Measurements from ENCODE around the gene LCMT1.
"Not testable (repeated sequence)": the region's sequence is repeated elsewhere in the genome, so short reads cannot be mapped to it uniquely, and the experiment has no call there.

Gene LCMT1

DNA sequence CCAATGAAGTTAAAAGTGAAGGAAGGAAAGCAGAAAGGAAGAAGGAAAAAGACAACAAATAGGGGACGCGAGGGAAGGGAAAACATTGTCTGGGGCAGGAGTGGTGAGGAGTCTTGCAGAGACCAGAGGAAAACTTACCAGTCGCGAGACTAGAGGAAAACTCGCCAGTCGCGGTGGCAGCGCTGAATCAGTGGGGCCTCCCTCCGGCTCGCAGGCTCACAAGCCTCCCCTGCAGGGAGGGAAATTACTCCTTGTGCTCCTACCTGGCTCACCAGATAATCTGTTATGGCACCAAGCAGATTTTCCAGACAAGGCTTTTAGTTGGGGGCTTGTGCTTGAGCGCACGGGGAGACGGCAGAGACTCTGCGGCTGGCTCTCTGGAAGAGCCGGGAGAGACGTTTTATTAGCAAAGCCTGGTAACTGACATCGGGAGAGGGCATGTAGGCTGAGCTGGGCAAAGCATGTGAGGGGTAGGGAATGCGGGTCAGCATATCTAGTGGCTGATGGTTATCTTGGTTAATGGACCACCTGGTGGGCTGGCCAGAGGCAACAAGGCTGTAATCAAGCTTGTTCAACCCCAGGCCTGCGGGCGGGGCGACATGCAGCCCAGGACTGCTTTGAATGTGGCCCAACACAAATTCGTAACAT, 37.1 kb downstream of the LCMT1 start:
- no peak for DNase-seq (ENCODE audit: low spot score)

DNA sequence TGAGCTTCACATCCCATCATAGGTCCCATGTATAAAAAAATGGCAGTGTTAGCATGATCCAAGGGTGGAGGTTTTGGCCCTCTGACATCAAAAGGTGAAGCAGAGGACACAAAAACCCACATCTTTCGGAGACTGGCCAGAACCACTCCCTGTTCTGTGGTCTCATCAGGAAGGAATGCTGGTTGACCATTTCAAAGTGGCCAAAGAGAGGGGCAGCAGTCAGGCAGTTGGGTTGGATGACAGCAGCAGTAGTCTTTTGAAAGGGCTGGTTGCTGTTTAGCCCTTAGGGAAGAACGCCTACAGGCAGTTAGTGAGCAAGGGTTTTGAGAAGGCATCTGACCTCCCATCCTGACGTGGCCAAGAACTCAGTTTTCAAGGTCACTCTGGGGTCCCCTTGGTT, 40.5 kb downstream of the LCMT1 start:
- peak; percentile 50 for DNase-seq (ENCODE audit: low spot score)

DNA sequence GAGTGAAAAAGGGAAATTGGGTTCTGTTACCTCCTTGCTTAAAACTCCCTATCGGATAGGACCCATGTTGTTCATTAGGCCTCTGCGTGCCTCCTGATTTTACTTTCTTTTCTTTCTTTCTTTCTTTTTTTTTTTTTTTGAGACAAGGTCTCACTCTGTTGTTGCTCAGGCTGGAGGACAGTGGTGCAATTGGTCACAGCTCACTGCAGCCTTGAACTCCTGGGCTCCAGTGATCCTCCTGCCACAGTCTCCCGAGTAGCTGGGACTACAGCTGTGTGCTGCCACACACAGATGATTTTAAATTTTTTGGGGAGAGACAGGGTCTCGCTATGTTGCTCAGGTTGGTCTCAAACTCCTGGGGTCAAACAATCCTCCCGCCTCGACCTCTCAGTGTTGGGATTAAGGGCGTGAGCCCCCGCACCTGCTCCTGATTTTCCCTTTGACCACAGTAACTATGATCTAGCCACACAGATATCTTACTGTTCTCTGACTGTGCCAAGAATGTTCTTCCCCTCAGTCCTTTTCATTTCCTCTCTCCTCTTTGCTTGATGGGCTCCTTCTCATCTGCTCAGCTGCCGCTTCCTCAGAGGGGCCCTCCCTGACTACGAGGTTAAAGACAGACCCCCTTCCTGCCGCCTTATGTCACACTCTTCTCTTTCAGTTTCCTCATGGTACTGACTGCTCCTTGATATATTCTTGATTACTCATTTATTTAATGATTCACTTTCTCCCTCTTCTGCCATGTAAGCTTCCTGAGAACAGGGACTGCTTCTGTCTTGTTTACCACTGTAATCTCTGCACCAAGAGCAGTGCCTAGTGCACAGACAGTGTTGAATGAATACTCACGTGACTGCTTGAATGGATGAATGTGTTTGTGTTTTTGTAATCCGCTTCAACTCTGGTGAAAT, 44.3 kb downstream of the LCMT1 start:
- no peak for DNase-seq (ENCODE audit: low spot score)

DNA sequence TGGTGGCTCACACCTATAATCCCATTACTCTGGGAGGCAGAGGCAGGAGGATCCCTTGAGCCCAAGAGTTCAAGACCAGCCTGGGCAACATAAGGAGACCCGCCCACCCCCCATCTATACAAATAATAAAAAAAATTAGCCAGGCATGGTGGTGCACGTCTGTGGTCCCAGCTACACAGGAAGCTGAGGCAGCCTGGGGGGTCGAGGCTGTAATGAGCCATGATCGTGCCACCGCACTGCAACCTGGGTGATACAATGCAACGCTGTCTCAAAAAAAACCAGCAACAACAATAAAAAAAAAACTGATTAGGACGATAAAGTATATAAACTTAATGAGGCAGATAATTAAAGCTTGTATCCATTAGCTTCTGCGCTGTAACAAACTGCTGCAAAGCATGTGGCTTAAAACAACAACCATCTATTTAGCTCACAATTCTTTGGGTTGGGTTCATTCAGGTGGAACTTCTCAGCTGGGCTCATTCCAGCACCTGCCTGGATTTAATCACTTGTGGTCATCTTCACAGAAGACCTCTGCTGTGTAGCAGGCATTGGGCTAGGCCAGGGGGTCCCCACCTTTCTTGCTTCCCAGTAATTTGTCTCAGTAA, 45.8 kb downstream of the LCMT1 start:
- DNase-seq (ENCODE audit: low spot score): no peak

DNA sequence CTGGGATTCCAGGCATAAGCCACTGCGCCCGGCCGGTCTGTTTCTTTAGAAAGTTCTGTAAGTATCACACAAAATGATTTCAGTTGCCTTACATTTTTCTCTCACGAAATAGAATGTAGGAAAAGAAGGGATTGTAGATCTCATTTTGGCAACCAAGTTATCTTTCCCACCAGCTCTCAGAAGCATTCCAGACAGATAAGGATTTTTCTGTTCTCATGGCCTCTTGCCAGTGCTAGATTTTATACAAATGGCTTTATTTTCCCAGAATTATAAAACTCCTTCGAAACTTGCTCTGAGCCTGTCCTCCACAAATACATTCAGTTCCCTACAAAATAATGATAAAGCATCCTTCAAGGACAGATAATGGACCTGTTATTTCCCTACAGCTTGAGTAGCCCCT, 46.9 kb downstream of the LCMT1 start:
- DNase-seq (ENCODE audit: low spot score): no peak

DNA sequence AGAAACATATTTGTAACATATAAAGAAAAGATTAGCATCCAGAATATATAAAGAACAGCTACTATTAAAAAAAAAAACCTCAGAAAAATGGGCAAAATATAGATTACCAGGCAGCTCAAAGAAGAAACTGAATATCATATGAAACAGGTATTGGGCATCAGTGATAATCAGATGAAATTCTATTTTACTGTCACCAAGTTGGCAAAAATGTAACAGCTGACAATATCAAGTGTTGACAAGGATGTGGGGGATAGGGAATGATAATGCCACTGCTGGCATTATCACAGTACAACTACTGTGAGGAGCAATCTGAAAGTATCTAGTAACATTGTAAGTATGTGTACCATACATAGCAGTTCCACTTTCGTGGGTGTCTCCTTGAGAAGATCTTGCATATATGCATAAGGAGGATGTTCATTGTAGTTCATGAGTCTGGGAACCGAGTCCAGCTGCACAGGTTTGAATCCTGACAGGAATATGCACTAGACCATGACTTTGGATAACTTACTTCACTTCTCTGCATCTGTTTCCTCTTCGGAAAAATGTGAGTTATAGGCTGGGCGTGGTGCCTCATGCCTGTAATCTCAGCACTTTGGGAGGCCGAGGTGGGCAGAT, 50.3 kb downstream of the LCMT1 start:
- DNase-seq (ENCODE audit: low spot score): no peak

DNA sequence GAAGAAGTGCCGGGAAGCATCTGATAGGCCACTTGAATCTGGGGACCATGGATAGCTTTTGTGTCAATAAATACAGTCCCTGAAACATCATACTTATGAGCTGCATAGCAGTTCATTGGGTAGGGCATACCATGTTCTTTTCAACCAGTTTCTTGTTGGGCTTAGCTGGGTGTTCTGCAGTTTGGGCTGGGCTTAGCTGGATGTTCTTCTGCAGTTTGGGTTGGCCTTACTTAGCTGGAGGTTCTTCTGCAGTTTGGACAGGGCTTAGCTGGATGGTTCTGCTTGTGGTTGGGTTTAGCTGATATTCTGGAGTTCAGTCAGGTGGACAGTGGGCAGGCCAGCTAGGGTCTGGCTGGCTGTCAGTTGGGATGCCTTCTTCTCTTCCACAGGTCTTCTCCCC, 52.1 kb downstream of the LCMT1 start:
- no peak for DNase-seq (ENCODE audit: low spot score)

DNA sequence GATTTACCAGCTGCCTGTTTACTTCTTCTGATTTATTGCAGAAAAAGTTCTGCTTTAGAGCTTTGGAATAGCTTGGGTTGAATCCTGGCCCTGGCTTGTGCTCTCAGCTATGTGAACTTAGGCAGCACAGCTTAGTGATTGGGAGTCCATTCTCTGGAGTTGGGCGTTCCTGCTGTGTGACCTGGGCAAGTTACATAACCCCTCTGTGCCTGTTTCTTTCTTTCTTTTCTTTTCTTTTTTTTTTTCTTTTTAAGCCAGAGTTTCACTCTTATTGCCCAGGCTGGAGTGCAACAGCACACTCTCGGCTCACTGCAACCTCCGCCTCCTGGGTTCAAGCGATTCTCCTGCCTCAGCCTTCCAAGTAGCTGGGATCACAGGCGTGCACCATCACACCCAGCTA, 53.7 kb downstream of the LCMT1 start:
- DNase-seq (ENCODE audit: low spot score): no peak

DNA sequence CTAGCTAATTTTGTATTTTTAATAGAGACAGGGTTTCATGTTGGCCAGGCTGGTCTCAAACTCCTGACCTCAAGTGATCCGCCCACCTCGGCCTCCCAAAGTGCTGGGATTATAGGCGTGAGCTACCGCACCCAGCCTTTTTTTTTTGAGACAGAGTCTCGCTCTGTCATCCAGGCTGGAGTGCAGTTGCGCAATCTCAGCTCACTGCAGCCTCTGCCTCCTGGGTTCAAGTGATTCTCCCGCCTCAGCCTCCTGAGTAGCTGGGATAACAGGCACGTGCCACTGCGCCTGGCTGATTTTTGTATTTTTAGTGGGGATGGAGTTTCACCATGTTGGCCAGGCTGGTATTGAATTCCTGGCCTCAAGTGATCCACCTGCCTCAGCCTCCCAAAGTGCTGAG, 56.4 kb downstream of the LCMT1 start:
- not testable (repeated sequence) for DNase-seq (ENCODE audit: low spot score)

DNA sequence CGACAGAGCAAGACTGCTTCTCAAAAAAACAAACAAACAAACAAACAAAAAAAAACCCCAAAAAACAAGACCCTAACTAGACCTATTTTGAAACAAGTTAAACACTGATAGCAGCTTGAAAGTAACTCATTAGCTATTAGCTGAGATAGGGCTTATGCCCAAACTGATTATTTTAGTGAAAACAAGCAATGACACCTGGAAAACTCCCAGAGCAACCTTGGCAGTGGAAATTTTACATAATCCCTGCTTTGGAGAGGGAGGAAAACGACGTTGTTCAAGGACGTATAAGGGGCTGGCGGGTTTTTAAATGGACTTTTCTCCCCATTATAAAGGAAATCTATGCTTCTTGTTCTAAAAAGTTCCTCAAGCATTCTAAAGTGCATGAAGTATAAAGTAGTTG, 59.8 kb downstream of the LCMT1 start:
- no peak for DNase-seq (ENCODE audit: low spot score)

DNA sequence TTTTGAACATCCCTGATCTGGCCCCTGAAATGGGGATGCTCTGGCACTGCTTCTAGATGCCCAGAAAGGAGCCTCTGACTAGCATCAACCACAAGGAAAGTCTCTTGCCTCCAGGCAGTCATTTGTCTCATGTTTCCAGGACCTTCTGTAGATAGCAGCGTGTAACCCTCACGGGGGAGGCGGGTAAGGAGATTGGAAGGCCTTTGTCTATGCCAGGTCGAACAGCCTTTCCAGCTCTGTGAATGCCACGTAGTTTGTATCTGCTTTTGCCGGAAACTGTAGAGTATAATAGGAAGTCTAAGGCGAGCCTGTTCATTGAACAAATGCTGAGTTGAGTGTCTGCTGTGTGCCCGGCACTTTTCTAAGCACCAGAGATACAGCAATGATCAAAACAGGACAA, 61.3 kb downstream of the LCMT1 start:
- no peak for DNase-seq (ENCODE audit: low spot score)

DNA sequence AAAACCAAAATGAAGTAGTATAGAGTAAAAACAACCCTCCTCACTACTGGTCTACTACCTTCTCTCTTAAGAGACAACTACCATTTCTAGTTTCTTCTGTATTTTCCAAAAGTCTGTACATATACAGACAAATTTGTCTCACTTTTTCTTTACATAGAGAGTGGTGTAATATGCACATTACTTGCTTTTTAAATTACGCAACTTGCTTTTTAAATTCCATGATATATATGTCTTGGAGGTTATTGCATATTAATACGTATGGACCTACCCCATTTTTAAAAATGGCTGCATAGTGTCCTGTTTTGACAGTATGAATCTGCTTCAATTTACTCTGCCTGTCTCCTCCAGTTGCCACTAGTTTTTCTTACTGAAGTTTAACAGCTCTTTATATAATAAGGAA, 62.7 kb downstream of the LCMT1 start:
- DNase-seq (ENCODE audit: low spot score): no peak

DNA sequence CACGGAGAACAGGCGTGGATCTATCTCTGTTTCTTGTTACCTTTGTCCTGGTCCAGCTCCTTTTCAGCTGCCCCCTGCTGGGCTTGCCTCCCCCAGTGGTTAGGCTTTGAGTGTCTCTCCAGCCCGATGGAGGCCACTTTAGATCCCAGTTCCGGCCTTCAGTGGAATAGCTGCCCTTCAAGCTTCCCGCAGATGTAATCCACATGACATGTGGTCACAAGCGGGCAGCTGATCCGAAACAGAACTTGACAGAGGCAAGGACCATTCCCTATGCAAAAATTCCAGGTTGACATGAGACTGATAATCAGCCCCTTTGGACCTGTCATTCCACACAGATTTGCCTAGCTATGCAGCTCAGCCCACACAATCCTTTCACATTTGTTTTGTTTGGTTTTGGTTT, 64.6 kb downstream of the LCMT1 start:
- no peak for DNase-seq (ENCODE audit: low spot score)

DNA sequence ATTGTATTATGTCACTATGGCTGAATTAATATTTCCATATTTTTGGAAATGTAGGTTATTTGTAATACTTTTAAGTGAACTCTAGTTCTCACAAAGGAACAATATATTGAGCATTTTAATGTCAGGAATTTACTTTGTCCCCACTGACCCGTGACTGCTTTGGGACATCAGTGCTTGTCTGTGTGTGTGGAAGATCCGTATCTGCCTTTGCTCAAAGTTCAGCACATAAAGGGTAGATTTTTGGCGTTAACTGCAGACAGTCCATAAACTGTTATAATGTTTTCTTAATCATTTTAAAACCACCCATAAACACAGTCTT, 65.9 kb downstream of the LCMT1 start:
- DNase-seq (ENCODE audit: low spot score): no peak

DNA sequence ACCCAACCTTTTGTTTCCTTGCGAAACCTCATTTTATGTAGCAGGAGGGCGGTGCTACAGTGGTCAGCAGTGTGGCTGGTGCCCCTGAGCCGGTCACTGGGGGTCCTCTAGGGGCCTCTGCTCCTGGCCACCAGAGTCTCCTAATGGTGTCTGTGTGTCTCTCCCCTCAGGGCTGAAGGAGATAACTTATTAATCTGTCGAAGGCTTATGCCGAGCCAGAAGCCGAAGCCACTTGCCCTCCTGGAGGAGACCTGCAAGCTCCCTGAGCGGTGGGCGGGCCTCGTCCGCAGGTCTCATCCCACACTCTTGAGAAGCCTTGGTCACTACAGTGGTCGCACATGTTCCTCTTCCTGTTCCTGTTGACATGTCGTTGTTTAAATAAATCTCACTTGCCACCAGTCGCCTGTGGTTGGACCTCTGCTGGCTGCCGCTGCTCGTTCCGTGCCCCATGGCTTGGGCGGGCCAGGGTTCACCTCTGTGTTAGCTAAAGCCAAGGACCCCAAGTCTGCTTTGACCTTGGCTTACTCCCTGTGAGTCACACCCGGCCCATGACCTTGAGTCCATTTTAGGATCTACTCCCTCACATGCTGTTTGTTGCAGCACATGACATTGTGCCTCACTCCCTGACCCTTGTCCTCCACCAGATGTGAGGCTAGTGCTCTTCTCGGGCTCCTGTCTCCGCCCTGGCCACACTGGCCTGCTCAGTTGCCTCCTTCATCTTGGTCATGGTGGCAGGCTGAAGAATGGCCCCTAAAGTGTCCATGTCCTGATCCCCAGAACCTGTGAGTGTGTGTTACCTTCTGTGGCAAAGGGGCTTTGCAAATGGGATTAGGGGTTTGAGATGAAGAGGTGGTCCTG, 66.5 kb downstream of the LCMT1 start:
- DNase-seq (ENCODE audit: low spot score): no peak

DNA sequence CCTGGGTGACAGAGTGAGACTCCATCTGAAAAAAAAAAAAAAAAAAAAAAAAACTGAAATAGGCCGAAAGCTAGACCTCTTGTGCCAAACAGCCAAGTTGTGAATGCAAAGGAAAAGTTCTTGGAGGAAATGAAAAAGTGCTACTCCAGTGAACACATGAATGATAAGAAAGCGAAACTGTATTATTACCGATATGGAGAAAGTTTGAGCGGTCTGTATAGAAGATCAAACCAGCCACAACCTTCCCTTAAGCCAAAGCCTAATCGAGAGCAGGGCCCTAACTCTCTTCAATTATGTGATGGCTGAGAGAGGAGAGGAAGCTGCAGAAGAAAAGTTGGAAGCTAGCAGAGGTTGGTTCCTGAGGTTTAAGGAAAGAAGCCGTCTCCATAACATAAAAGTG, 69.7 kb downstream of the LCMT1 start:
- not testable (repeated sequence) for DNase-seq (ENCODE audit: low spot score)

DNA sequence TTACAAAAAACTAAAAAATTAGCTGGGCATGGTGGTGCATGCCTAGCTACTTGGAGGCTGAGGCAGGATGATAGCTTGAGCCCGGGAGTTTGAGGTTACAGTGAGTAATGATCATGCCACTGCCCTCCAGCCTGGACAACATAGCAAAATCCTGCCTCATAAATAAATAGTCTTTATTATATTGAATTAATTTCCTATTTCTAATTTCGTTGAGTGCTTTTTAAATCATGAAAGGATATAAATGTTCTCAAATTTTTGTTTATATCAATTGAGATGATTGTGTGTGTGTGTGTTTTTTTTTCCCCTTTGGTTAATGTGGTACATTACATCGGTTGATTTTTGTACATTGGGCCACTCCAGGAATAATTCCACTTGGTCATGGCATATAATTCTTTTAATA, 73.2 kb downstream of the LCMT1 start:
- no peak for DNase-seq (ENCODE audit: low spot score)

DNA sequence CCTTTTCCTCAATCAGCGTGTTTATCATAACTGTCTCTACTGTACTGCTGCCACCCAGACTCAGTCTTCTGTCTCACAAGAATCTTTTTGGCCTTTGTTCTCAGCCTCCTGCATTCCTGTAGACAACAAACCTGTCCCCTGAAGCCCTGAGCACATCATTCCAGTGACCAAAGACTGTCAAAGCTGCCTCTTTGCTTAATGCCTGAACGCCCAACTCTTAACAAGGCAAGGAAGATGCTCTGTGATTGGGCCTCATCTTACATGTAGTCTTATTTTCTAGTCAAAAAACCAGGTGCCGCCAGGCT, 75.9 kb downstream of the LCMT1 start:
- no peak for DNase-seq (ENCODE audit: low spot score)

DNA sequence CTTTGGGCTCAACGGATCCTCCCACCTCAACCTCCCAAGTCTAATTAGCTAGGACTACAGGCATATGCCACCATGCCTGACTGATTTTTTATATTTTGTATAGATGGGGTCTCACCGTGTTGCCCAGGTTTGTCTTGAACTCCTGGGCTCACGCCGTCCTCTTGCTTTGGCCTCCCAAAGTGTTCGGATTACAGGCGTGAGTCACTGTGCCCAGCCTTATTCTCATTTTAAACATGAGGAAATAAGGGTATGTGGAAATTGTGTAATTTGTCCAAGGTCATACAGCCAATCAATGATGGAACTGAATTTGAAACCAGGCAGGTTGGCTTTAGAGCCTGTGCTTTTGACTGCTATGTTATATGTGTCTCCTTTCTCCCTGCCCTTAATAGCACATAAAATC, 77.8 kb downstream of the LCMT1 start:
- no peak for DNase-seq (ENCODE audit: low spot score)

DNA sequence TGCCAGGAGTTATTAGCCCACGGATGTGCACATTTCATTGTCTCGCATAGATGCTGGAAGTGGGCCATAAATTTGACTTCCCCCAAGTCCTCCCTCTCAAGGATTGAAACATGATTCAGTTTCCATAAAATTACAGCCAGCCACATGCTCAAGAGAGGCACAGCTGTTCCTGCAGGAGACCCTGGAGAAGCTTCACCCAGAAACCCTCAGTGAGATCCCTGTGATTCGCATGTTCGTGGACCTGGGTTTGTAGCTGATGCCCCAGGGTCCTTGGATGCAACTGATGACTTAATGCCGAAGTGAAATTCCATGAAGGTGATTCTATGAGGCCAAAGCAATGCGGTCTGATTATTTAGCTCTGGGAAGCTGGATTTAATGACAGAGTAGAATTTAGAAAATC, 80.6 kb downstream of the LCMT1 start:
- no peak for DNase-seq (ENCODE audit: low spot score)

DNA sequence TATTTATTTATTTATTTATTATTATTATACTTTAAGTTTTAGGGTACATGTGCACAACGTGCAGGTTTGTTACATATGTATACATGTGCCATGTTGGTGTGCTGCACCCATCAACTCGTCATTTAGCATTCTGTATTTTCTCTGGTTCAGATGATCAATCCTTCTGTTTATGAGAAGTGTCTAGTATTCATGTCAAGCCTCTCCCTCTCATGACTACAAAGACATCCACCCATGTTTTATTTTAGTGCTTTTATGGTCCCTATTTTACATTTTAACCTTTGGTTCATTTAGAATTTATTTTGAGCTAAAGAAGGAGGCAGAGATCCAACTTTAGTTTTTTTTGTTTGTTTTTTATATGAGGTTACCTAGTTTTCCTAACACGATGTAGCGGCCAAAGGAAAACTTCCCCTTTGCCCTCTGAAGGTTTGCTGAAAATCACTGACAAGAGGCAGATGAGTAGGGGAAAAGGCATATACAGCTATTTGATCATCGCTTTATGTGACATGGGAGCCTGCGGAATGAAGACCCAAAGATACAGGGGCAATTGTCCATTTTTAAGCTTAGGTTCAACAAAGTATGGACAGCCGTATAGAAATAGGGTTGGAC, 82.8 kb downstream of the LCMT1 start:
- no peak for DNase-seq (ENCODE audit: low spot score)

DNA sequence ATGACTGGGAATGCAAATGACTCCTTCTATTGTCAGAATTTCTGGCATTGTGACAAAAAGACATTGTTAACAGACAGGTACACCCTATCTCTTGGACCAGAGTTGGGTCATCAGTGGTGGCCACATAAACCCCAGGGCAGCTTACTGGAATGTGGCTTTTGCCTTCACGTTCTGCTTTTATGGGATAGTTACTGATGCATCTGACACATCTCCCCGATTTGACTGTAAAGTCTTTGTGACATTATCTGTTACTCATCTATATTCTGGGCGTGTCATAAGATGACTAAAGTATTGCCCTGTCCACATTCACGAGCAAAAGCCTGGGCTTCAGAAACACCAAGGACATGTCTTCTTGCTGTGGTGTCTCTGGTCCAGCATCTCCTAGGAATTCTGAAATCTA, 86.5 kb downstream of the LCMT1 start:
- no peak for DNase-seq (ENCODE audit: low spot score)
